ENCODE measurements around the gene LRP10. TPM values are rescaled to one million over a fixed set of nuclear protein-coding genes. Genes with fewer than 3 reads are reported as not detected.
"Not testable (repeated sequence)": the region's sequence is repeated elsewhere in the genome, so short reads cannot be mapped to it uniquely, and the experiment has no call there.

LRP10 gene, protein sequence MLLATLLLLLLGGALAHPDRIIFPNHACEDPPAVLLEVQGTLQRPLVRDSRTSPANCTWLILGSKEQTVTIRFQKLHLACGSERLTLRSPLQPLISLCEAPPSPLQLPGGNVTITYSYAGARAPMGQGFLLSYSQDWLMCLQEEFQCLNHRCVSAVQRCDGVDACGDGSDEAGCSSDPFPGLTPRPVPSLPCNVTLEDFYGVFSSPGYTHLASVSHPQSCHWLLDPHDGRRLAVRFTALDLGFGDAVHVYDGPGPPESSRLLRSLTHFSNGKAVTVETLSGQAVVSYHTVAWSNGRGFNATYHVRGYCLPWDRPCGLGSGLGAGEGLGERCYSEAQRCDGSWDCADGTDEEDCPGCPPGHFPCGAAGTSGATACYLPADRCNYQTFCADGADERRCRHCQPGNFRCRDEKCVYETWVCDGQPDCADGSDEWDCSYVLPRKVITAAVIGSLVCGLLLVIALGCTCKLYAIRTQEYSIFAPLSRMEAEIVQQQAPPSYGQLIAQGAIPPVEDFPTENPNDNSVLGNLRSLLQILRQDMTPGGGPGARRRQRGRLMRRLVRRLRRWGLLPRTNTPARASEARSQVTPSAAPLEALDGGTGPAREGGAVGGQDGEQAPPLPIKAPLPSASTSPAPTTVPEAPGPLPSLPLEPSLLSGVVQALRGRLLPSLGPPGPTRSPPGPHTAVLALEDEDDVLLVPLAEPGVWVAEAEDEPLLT
- 59.2 TPM for total RNA-seq
- long read RNA-seq, full-length matches to known transcripts, result 110 of 133 reads
- long read RNA-seq, partial matches to known transcripts, result 3 of 133 reads
- long read RNA-seq, other reads (novel, unspliced or antisense), result 20 of 133 reads

GRCh38 chr14:22871224-22872032, at the start of gene LRP10:
TSS of gene LRP10 (plus strand) at chr14:22871740. CDS start at chr14:22872304, 564 bp downstream.
- ATAC-seq (peak; percentile 97), DNase-seq (ENCODE audit: missing footprints) (peak; percentile 96)
- intact Hi-C loops (cut with DNase I), result loop anchor here (2.0 to 5.0 kb wide), 3 partner anchors 29 to 57 kb away; partner anchors contain the start of genes PRMT5 and RBM23

GRCh38 chr14:22822016-22822570, 49.4 kb upstream of the LRP10 start:
- ATAC-seq, result no peak
- DNase-seq (ENCODE audit: missing footprints), result peak; percentile 39
- intact Hi-C loops (cut with DNase I), result loop anchor here (5.0 to 10.0 kb wide), 3 partner anchors 55 to 427 kb away; partner anchors contain the start of gene OXA1L

- intact Hi-C loops (cut with DNase I), result loop anchor here (1.0 to 10.0 kb wide), 4 partner anchors 31 to 428 kb away; partner anchors contain the start of gene OXA1L
- DNase-seq (ENCODE audit: missing footprints) (peak; percentile 86), ATAC-seq (peak; percentile 86)
These were observed 48.9 kb upstream of the LRP10 start for GRCh38 chr14:22822571-22823098.

DNA sequence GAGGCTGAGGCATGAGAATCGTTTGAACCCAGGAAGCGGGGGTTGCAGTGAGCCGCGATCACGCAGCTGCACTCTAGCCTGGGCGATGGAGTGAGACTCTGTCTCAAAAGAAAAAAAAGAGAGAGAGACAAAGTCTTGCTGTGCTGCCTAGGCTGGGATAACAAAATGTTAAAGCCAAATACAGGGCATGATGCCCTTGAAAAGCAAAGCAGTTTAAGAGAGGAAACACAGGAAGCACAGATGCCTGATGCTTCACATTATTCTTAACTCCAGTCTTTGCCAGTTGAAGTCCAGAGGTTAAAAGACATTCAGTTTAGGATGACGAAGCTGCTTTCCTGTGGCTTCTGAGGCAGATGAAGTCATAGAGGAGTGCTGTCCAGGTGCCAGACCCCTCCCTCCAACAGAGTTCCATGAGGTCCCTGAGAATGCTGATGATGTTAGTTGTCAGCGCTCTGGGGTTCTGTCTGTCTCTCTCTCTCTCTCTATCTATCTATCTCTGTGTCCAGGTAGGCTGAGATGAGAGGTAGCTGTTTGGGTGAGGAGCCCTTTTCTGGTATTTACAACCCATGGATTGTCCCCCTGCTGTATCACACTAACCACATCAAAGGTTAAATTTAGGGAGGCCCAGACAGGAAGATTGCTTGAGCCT, 46.7 kb upstream of the LRP10 start:
- ATAC-seq, result no peak
- intact Hi-C loops (cut with DNase I), result loop anchor here (5.0 to 10.0 kb wide), 5 partner anchors 42 to 430 kb away; partner anchors contain the start of genes OXA1L and RBM23
- DNase-seq (ENCODE audit: missing footprints), result peak; percentile 59

GRCh38 chr14:22829076-22829660, 42.4 kb upstream of the LRP10 start:
- DNase-seq (ENCODE audit: missing footprints), result not testable (repeated sequence)
- peak; percentile 6 for ATAC-seq
- intact Hi-C loops (cut with DNase I), result loop anchor here (5.0 to 10.0 kb wide), 3 partner anchors 38 to 434 kb away; partner anchors contain the start of gene RBM23

GRCh38 chr14:22829661-22830442, 41.7 kb upstream of the LRP10 start, which contains the start of gene MRPL52:
TSS of gene MRPL52 (plus strand) at chr14:22829887. CDS start at chr14:22829913, 26 bp downstream.
- peak; percentile 94 for DNase-seq (ENCODE audit: missing footprints)
- peak; percentile 95 for ATAC-seq
- intact Hi-C loops (cut with DNase I), result loop anchor here (5.0 to 10.0 kb wide), 3 partner anchors 37 to 435 kb away; partner anchors contain the start of gene RBM23

GRCh38 chr14:22830443-22831010, 41.0 kb upstream of the LRP10 start:
- ATAC-seq, result no peak
- intact Hi-C loops (cut with DNase I), result no loop called here
- DNase-seq (ENCODE audit: missing footprints), result no peak

DNA sequence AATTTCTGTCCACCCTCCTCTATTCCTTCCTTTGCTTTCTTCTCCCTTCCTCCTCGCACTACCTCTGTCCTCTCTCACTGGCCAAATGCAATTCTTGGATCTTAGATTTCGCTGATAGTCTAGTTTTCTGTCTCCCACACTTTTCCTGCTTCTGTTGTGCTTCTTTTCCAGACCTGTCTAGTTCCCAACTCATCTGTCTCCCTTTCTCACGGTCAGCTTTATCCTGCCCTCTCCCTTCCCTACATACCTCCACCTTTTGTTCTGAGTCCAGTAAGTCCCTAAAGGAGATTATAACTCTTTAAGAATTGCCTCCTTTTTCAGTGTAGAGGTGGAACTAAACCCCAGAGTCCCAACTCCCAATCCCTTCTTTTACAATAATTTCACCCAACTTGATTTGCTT, 36.0 kb upstream of the LRP10 start:
- DNase-seq (ENCODE audit: missing footprints), result no peak
- intact Hi-C loops (cut with DNase I), result loop anchor here (1.0 to 5.0 kb wide), 2 partner anchors 17 to 268 kb away; no protein-coding TSS in a partner anchor
- ATAC-seq, result no peak

- peak; percentile 79 for ATAC-seq
- intact Hi-C loops (cut with DNase I), result loop anchor here (2.0 to 5.0 kb wide), 2 partner anchors 14 to 269 kb away; no protein-coding TSS in a partner anchor
- DNase-seq (ENCODE audit: missing footprints), result peak; percentile 85
These were observed 35.0 kb upstream of the LRP10 start, which contains the start of gene MMP14 for GRCh38 chr14:22836301-22837113. TSS of gene MMP14 (plus strand) at chr14:22836585. CDS start at chr14:22836818, 233 bp downstream.

GRCh38 chr14:22837114-22837749, 34.3 kb upstream of the LRP10 start:
- intact Hi-C loops (cut with DNase I), result loop anchor here (2.0 to 5.0 kb wide), 2 partner anchors 14 to 270 kb away; no protein-coding TSS in a partner anchor
- DNase-seq (ENCODE audit: missing footprints) (peak; percentile 83), ATAC-seq (peak; percentile 77)

DNA sequence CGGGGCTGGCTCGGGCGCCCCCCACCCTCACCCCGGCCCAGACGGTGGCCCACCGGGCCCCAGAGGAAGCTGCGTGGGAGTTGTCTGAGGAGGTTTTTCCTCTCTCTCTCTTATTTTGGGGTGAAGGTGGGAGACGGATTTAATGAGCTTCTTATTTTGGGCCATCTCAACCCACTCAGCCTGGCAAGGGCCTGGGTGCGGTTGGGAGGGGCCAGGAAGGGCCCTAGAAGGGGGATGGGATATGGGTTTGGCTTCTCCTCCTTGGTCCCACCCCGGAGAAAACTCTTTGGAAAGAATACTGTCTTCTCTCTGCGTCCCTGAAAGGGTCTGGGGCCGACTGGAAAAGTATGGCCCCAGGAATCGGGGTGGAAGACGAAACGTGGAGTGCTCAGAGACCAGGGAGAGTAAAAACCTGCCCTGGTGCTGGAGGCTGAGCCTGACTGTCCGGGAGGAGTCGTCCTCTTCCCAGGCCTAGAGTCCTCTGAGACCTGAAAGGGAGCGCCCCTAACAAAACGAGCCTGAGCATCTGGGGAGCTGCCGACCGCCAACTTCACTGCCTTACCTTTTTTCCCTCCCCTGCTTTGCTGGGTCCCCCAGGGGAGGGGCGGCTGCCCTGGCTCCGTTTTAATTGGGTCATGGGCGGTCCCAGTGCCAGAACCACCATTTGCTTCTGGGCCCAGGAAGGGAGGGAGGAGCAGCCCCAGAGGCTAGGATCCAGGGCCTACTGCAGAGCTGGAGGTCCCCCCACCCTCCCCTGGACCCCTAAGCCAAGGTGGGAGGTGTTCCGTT, 33.6 kb upstream of the LRP10 start:
- ATAC-seq (peak; percentile 63), DNase-seq (ENCODE audit: missing footprints) (no peak)
- intact Hi-C loops (cut with DNase I), result loop anchor here (2.0 to 5.0 kb wide), 2 partner anchors 13 to 271 kb away; no protein-coding TSS in a partner anchor

DNA sequence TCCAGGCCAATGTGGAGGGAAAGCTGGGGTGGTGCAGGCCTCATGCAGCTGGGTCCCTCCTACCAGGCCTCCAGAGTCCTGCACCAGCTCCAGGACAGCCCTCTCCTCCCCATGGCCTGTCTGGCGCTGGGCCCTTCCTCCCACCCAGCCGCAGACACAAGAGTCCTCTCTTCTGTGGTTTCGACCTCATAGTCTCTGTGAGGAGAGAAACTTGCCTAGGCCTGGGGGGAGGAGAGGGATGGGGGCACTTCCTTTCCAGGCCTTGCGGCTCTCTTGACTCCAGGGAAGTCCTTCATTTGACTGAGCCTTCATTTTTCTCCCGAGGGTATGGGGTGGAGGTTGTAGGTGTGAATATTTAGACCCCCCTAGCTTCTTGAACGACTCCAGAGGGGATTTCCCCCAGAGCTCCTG, 32.9 kb upstream of the LRP10 start:
- intact Hi-C loops (cut with DNase I), result loop anchor here (5.0 kb wide), 1 partner anchor 271 kb away; no protein-coding TSS in a partner anchor
- ATAC-seq (peak; percentile 24), DNase-seq (ENCODE audit: missing footprints) (no peak)

GRCh38 chr14:22839159-22839779, 32.3 kb upstream of the LRP10 start:
- DNase-seq (ENCODE audit: missing footprints), result no peak
- intact Hi-C loops (cut with DNase I), result loop anchor here (5.0 kb wide), 1 partner anchor 272 kb away; no protein-coding TSS in a partner anchor
- ATAC-seq, result no peak
